Neural cell (in vitro differentiated cells): ENCODE measurements around the gene PELI2. TPM values are rescaled to one million over a fixed set of nuclear protein-coding genes. Genes with fewer than 3 reads are reported as not detected.

Experiments
- H2AFZ ChIP-seq: fragments of 200-600, 300-800 bp; sonication (generic), shearing (Covaris generic); 2 replicates; pipeline ENCODE4 v1.6.0; 2014; ENCODE audit warnings: low read depth, mild to moderate bottlenecking, antibody characterized with exemption, low read length, moderate library complexity
- H3F3A ChIP-seq: fragments of 200-600 bp; shearing (Covaris generic); 2 replicates; pipeline ENCODE4 v1.6.1; 2016; ENCODE audit warnings: mild to moderate bottlenecking, moderate library complexity, mixed read lengths, antibody characterized with exemption, low read length; ENCODE audit not compliant: insufficient read depth, poor library complexity, severe bottlenecking
- H3K27ac ChIP-seq: fragments of 200-600, 300-800 bp; sonication (generic), shearing (Covaris generic); 2 replicates; pipeline ENCODE4 v1.5.1; 2014; ENCODE audit warnings: mild to moderate bottlenecking, low read length, moderate library complexity
- H3K27me3 ChIP-seq: fragments of 300-800, 200-600 bp; sonication (generic), shearing (Covaris generic); 2 replicates; pipeline ENCODE4 v1.6.0; 2014; ENCODE audit warnings: mild to moderate bottlenecking, low read depth, low read length, moderate library complexity; ENCODE audit not compliant: insufficient read depth
- H3K36me3 ChIP-seq: fragments of 300-800, 200-600 bp; sonication (generic), shearing (Covaris generic); 2 replicates; pipeline ENCODE4 v1.5.1; 2014; ENCODE audit warnings: mild to moderate bottlenecking, antibody characterized with exemption, low read length, moderate library complexity; ENCODE audit not compliant: insufficient read depth
- H3K4me2 ChIP-seq: fragments of 300-800, 200-600 bp; sonication (generic), shearing (Covaris generic); 2 replicates; pipeline ENCODE4 v1.6.0; 2014; ENCODE audit warnings: mild to moderate bottlenecking, low read length
- H3K4me3 ChIP-seq: fragments of 300-800, 200-600 bp; sonication (generic), shearing (Covaris generic); 2 replicates; pipeline ENCODE4 v1.5.1; 2014; ENCODE audit warnings: mild to moderate bottlenecking, low read length, moderate library complexity
- H3K79me2 ChIP-seq: fragments of 200-600 bp; shearing (Covaris generic); replicated peaks from 2 replicates; pipeline ENCODE4 v1.6.0; 2014; ENCODE audit warnings: mild to moderate bottlenecking, low read length, moderate library complexity; ENCODE audit not compliant: insufficient read depth
- H3K9ac ChIP-seq: fragments of 300-800, 200-600 bp; sonication (generic), shearing (Covaris generic); 2 replicates; pipeline ENCODE4 v1.6.1; 2016; ENCODE audit warnings: mild to moderate bottlenecking, low read length, mixed read lengths
- H3K9me2 ChIP-seq: fragments of 200-600 bp; shearing (Covaris generic); 2 replicates; pipeline ENCODE4 v1.6.1; 2016; ENCODE audit warnings: mild to moderate bottlenecking, low read length, mixed read lengths; ENCODE audit not compliant: insufficient read depth
- H3K9me3 ChIP-seq: fragments of 200-600, 300-800 bp; sonication (generic), shearing (Covaris generic); 2 replicates; pipeline ENCODE4 v1.6.1; 2016; ENCODE audit warnings: mild to moderate bottlenecking, mixed run types, low read length, moderate library complexity, mixed read lengths
- H4K20me1 ChIP-seq: fragments of 200-600 bp; shearing (Covaris generic); 2 replicates; pipeline ENCODE4 v1.6.1; 2016; ENCODE audit warnings: mild to moderate bottlenecking, mixed run types; ENCODE audit not compliant: insufficient read depth
- CTCF ChIP-seq: fragments of 450-650 bp; IDR thresholded peaks from 2 replicates; pipeline ENCODE4 v1.5.1; 2014; ENCODE audit warnings: antibody characterized with exemption, mild to moderate bottlenecking, moderate library complexity; ENCODE audit not compliant: poor library complexity, severe bottlenecking
- EP300 ChIP-seq: fragments of 450-650 bp; conservative IDR thresholded peaks from 2 replicates; pipeline ENCODE4 v1.6.1; 2014; ENCODE audit warnings: antibody characterized with exemption, mild to moderate bottlenecking, moderate library complexity; ENCODE audit not compliant: poor library complexity, severe bottlenecking
- EZH2 ChIP-seq: fragments of 200-600, 300-800 bp; shearing (Covaris generic), sonication (generic); IDR thresholded peaks from 2 replicates; pipeline ENCODE4 v1.6.1; 2014; ENCODE audit warnings: antibody characterized with exemption, low read length, borderline replicate concordance, mild to moderate bottlenecking; ENCODE audit not compliant: insufficient read depth, poor library complexity, severe bottlenecking
- MXI1 ChIP-seq: fragments of 450-650 bp; conservative IDR thresholded peaks from 2 replicates; pipeline ENCODE4 v1.6.1; 2014; ENCODE audit warnings: antibody characterized with exemption, mild to moderate bottlenecking; ENCODE audit not compliant: poor library complexity, severe bottlenecking
- POLR2AphosphoS5 ChIP-seq: IDR thresholded peaks from 2 replicates; pipeline ENCODE4 v1.6.1; 2012
- RAD21 ChIP-seq: fragments of 450-650 bp; conservative IDR thresholded peaks from 2 replicates; pipeline ENCODE4 v1.6.1; 2014; ENCODE audit warnings: antibody characterized with exemption, mild to moderate bottlenecking, moderate library complexity
- REST ChIP-seq: IDR thresholded peaks from 2 replicates; pipeline ENCODE4 v1.6.1; 2012; ENCODE audit warnings: borderline replicate concordance
- SMC3 ChIP-seq: fragments of 450-650 bp; conservative IDR thresholded peaks from 2 replicates; pipeline ENCODE4 v1.6.1; 2014; ENCODE audit warnings: antibody characterized with exemption, mild to moderate bottlenecking, moderate library complexity; ENCODE audit not compliant: poor library complexity
- TAF1 ChIP-seq: IDR thresholded peaks from 2 replicates; pipeline ENCODE4 v1.6.1; 2012; ENCODE audit warnings: low read depth
- polyA plus RNA-seq: library from polyadenylated mRNA; depleted of rRNA; stranded (reverse); fragments of >200 nt; gene quantifications from 2 replicates; pipeline ENCODE4 v1.2.3, GENCODE V29; 2014

The PELI2 gene
- polyA plus RNA-seq, 1 donor from 2014 or later = 5.3 TPM

GRCh38 chr14:56183631-56184157, 65.5 kb downstream of the PELI2 start:
- Histone ChIP-seq H3K9me3 (no peaks in the 10 kb centered on the region), H2AFZ (no peak overlapping the region), H3K9me2 (no peaks in the 10 kb centered on the region), H3F3A (no peaks in the 10 kb centered on the region), H3K9ac (no peak overlapping the region), H3K4me3 (no peak overlapping the region), H3K4me2 (no peak overlapping the region), H3K36me3 (no peaks in the 10 kb centered on the region), H3K27ac (no peak overlapping the region), H4K20me1 (no peaks in the 10 kb centered on the region), H3K79me2 (peaks cover 11% of the 10 kb centered on the region), H3K27me3 (no peaks in the 10 kb centered on the region)
- TF ChIP-seq CTCF (no peak), POLR2AphosphoS5 (no peak), EZH2 (no peak), MXI1 (no peak), RAD21 (no peak), EP300 (no peak), SMC3 (no peak), TAF1 (no peak), REST (no peak)

- Histone ChIP-seq H3K9me3 (no peaks in the 10 kb centered on the region), H3K9ac (no peak overlapping the region), H3K27me3 (no peaks in the 10 kb centered on the region), H3K79me2 (peaks cover 16% of the 10 kb centered on the region), H3F3A (no peaks in the 10 kb centered on the region), H3K4me3 (no peak overlapping the region), H3K9me2 (no peaks in the 10 kb centered on the region), H3K4me2 (no peak overlapping the region), H4K20me1 (no peaks in the 10 kb centered on the region), H3K27ac (no peak overlapping the region), H2AFZ (no peak overlapping the region), H3K36me3 (no peaks in the 10 kb centered on the region)
- TF ChIP-seq POLR2AphosphoS5 (no peak), MXI1 (no peak), RAD21 (no peak), EZH2 (no peak), TAF1 (no peak), REST (no peak), SMC3 (no peak), CTCF (no peak), EP300 (no peak)
Observed at GRCh38 chr14:56185992-56186391, 67.8 kb downstream of the PELI2 start.
